Iris pigment epithelial cell (primary cell): ENCODE data around the gene RGS9.
A peak's percentile ranks its signal among the peaks of the same experiment; 100 is the strongest.

Source experiments
- DNase-seq: peaks from one replicate; pipeline ENCODE4 v3.0.0-alpha.2; 2011; ENCODE audit warnings: low read depth

The RGS9 gene

GRCh38 chr17:65219124-65219523, 82.0 kb downstream of the RGS9 start:
- DNase-seq: no peak

DNA sequence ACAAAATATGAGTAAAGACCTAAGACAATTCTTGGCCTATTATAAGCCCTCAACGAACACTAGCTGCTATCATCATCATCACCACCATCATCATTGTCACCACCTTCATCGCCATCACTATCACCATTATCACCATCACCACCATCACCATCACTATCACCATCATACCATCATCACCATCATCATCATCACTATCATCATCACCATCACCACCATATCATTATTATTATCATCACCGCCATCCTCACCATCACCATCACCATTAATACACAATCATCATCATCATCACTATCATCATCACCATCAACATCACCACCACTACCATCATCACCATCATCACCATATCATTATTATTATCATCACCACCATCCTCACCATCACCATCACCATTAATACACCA, 82.5 kb downstream of the RGS9 start:
- DNase-seq: no peak

GRCh38 chr17:65220732-65221131, 83.6 kb downstream of the RGS9 start:
- peak; percentile 12 for DNase-seq

GRCh38 chr17:65222214-65222738, 85.1 kb downstream of the RGS9 start:
- DNase-seq: peak; percentile 14

DNA sequence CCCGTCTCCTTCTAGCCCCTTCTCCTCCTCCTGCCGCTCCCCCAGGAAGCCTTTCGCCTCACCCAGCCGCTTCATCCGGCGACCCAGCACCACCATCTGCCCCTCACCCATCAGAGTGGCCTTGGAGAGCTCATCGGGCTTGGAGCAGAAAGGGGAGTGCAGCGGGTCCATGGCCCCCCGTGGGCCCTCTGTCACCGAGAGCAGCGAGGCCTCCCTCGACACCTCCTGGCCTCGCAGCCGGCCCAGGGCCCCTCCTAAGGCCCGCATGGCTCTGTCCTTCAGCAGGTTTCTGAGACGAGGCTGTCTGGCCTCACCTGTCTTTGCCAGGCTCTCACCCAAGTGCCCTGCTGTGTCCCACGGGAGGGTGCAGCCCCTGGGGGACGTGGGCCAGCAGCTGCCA, 87.9 kb downstream of the RGS9 start:
- DNase-seq: no peak

DNA sequence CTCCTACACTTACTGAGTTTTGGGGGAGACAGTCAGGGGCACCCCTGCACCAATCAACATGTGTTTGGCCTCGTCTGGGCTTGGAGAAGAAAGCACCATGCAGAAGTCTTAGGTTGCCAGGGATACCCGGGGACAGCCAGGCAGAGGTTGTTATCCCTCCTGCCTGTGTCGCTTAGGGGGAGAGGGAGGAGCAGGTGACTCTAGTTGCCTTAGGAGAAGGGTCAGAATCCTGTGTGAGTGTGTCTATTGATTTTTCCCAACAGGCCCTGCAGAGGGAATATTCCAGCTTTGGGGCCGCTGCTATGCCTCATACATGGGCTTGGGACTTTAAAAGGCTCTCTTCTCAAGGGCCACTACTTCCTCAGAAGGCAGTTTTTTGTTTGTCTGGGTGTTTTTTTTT, 89.1 kb downstream of the RGS9 start:
- no peak for DNase-seq

DNA sequence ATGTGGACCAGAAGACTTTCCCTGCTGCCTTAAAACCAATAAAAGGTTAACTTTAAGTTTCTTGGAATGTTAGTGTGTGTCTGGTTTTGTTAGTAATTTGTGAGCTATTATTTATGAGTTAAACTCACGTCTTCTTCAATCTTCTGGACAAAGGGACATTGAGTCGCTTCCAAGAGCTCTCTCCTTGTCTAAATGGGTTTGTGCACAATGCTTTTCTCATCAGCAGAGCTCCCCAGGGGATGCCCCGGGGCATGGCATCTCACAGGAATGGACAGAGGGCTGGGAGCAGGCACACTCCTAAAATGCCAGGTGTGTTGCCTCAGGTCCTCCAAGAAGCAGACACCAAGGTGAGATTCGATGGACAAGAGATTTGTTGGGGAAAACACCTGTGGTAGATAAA, 90.5 kb downstream of the RGS9 start:
- no peak for DNase-seq

GRCh38 chr17:65228287-65228686, 91.1 kb downstream of the RGS9 start:
- no peak for DNase-seq

- peak; percentile 65 for DNase-seq
These were observed 91.8 kb downstream of the RGS9 start for GRCh38 chr17:65228734-65229620.

GRCh38 chr17:65229621-65229995, 92.4 kb downstream of the RGS9 start:
- no peak for DNase-seq

- no peak for DNase-seq
These were observed 92.9 kb downstream of the RGS9 start for GRCh38 chr17:65230040-65230439.

DNA sequence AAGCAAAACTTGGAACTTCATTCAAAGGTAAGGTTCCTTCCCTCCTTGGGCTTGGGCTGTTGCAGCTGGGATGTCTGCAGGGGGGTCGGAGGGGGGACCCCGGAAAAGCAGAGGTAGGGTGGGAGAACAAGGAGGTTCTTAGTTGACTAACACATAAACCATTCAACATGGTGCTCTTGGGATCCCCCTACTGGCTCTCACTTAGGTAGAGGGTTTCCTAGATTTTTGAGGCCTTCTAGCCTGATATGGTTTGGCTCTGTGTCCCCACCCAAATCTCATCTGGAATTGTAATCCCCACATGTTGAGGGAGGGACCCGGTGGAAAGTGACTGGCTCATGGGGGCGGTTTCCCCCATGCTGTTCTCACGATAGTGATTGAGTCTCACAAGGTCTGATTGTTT, 93.9 kb downstream of the RGS9 start:
- DNase-seq: no peak

GRCh38 chr17:65231662-65232335, 94.6 kb downstream of the RGS9 start:
- peak; percentile 91 for DNase-seq

DNA sequence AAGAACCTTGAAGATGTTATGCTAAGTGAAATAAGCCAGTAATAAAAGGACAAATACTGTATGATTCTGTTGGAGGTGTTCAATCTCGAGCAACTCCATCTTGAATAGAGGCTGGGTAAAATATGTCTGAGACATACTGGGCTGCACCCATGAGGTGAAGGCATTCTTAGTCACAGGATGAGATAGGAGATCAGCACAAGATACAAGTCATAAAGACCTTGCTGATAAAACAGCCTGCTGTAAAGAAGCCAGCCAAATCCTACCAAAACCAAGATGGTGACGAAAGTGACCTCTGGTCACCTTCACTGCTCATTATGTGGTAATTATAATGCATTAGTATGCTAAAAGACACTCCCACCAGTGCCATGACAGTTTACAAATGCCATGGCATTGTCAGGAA, 98.1 kb downstream of the RGS9 start:
- peak; percentile 11 for DNase-seq

DNA sequence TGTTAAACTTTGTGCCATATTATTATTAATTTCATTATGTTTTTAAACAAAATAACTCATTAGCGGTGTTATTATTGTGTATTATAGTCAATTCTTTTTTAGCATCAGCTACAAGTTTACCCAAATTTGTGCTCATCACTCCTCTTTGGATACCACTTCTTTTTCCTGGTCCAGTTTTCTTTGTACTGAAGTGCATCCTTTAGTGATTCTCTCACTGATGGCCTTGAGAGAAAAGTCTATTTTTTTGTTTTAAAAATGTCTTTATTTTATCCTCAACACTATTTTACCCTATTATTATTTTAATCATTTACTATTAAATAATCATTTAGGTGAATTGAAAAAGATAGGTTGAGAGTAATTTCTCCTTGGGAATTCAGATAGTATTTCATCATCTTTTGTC, 99.2 kb downstream of the RGS9 start:
- DNase-seq: no peak

- peak; percentile 21 for DNase-seq
These were observed 106.9 kb downstream of the RGS9 start for GRCh38 chr17:65243838-65244625.

DNA sequence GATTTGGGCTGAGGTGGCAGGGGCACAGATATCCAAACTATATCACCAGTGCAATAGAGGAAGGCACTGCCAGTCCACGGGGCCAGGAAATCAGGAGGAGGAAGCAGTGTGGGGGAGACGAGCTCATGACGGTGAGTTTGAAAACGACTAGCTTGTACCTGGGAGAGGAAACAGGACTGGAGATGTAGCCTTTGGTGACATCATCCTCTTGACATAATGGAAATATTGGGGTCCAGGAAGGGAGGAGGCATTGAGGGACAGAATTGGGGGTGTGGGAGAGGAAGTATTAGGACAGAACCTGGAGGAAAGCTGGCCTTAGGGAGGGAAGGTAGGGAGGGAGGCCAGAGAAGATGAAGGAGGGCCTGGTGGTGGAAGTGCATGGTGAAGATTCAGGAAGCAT, 109.1 kb downstream of the RGS9 start:
- no peak for DNase-seq

DNA sequence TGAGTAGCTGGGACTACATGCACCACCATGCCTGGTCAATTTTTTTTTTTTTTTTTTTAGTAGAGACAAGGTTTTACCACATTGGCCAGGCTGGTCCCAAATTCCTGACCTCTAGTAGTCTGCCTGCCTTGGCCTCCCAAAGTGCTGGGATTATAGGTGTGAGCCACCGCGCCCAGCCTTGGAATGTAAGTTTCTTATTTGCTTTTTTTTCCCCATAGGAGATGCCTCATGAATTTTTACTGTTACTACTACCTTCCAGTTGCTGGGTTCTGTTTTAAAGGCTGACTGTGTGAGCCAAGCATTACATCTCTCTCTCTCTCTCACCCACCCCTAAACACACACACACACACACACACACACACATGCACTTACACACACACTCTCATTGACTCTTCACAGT, 112.6 kb downstream of the RGS9 start:
- no peak for DNase-seq

GRCh38 chr17:65254166-65254565, 117.0 kb downstream of the RGS9 start:
- DNase-seq: no peak

- no peak for DNase-seq
These were observed 122.1 kb downstream of the RGS9 start for GRCh38 chr17:65259281-65259680.

DNA sequence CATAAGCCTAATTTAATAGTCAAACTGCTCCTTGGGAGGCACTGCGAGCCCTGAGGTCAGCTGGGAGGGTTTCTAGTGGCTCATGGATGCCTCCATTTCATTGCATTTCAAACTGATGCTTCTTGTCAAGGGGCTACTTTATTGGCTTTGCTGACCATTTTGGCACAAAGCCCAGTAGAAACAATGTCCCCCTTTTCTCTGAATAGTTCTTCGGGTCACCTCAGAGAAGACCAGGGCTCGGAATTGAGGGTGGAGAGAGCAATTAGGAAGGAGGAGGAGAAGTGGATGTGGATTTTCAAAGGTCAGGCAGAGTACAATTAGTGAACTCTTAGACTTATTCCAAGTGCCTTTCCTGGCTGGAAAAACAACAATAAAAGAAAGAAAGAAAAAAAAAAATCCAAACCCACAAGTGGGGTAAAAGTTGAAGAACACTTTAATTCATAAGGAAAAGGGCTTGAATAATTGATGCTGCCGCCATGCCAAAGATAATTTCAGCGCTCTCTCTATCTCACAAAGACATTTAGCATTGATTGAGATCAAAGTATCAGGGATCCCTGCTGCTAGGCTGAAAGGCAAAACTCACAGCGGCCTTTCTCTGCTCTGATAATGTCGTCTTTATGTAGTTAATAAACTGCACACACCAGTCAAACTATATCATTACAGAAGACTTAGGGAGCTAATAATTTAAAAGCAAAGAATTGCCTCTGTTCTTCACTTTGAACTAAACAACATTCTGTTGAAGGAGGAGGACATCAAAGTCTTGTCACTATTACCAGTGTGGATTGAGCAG, 122.7 kb downstream of the RGS9 start:
- no peak for DNase-seq

DNA sequence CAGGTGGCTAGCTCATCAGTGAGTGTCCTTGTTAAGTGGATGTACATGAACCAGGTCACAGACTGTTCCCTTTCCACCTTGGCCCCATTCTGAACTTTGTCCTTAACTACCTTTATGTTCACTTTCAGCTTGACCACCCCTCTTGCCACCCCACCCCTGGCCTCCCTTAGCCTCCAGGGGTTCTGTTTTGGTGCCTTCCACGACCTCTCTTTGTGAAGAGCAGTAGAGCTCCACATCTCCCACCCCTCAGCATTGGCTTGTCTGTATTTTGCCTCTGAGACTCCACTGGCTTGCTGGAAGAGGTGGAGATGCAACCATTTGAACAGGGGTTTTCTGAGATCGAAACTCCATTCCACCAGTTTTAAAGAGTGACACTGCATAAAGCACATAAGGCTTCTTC, 123.5 kb downstream of the RGS9 start:
- no peak for DNase-seq
